GM12892 (cell line): ENCODE results near the gene TMEM158.

ENCODE experiments used
- POLR2A ChIP-seq: IDR thresholded peaks from 2 replicates; pipeline ENCODE4 v1.6.1; 2011; ENCODE audit warnings: low read depth, low read length, control low read depth
- TAF1 ChIP-seq: IDR thresholded peaks from 2 replicates; pipeline ENCODE4 v1.6.1; 2011; ENCODE audit warnings: low read depth, mild to moderate bottlenecking, control low read depth, low read length, borderline replicate concordance

DNA sequence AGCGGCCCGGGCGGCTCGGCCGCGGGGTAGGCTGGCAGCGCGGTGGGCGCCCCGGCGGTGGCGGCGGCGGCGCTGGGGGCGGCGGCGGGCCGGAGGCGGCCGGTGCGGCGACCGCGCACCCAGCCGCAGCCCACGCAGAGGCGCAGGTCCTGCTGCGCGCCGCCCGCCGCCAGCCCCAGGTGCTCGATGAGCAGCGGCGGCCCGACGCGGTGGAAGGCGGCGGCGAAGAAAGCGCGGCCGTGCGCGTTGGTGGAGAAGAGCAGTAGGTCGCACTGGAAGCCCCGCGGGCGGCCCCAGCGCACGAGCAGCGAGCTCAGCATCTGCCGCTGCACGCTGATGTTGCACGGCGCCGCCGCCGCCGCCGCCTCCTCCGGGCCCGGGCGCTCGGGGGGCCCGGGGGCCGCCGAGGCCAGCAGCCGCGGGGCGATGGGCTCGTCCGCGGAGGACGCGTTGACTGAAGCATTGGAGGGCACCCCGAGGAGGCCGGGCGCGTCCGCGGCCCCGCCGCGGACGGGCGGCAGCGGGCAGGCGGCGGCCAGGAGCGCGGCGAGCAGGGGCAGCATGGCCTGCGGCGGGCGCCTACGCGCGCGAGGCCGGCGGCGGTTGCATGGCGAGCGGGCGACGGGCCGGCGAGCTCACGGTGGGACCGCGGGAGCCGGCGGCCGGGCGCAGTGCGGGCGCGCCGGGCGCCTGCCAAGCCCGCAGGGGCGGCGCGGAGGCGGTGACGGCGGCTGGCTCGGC, 452 bp downstream of the TMEM158 start:
- TF ChIP-seq TAF1 (no peak), POLR2A (no peak)
